B cell (primary cell): ENCODE measurements around the gene YRDC.

Source experiments
- EZH2 ChIP-seq: IDR thresholded peaks from 2 replicates; pipeline ENCODE4 v1.6.1; 2012; ENCODE audit warnings: borderline replicate concordance, low read depth, mild to moderate bottlenecking, moderate library complexity, low read length; ENCODE audit not compliant: insufficient read depth, poor library complexity, severe bottlenecking
- TF ChIP-seq, protein P1 (sequence below): fragments of 200-600 bp; IDR thresholded peaks from one replicate; pipeline ENCODE4 v1.8.0; 2022; ENCODE audit warnings: antibody characterized with exemption, mild to moderate bottlenecking

DNA sequence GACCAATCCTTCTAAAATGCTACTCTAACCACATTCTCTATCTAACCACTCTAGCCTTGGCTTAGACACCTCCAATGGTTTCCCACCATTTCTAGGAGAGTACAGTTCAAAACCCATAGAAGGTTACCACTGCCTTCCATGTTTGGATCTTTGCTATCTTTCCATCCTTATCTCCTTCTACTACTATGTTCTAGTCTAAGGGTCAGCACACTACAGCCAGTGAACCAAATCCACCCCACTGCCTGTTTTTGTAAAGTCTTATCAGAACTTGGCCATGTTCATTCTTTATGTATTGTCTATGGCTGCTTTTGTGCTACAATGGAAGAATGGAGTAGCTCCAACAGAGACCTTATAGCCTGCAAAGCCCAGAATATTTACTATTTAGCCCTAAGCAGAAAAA lies 45.1 kb upstream of the YRDC start:
- TF ChIP-seq, protein P1, sequence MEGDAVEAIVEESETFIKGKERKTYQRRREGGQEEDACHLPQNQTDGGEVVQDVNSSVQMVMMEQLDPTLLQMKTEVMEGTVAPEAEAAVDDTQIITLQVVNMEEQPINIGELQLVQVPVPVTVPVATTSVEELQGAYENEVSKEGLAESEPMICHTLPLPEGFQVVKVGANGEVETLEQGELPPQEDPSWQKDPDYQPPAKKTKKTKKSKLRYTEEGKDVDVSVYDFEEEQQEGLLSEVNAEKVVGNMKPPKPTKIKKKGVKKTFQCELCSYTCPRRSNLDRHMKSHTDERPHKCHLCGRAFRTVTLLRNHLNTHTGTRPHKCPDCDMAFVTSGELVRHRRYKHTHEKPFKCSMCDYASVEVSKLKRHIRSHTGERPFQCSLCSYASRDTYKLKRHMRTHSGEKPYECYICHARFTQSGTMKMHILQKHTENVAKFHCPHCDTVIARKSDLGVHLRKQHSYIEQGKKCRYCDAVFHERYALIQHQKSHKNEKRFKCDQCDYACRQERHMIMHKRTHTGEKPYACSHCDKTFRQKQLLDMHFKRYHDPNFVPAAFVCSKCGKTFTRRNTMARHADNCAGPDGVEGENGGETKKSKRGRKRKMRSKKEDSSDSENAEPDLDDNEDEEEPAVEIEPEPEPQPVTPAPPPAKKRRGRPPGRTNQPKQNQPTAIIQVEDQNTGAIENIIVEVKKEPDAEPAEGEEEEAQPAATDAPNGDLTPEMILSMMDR, result no peak
- TF ChIP-seq EZH2, result no peak
